Measurements from ENCODE around the gene ABR.

ABR gene

GRCh38 chr17:1010586-1010985 lies 169.2 kb downstream of the ABR start:
- H3K4me1 ChIP-seq (ENCODE audit: insufficient read depth, low read length) = no peaks in the 10 kb centered on the region
- H3K36me3 ChIP-seq (ENCODE audit: insufficient read depth, low read length) = no peaks in the 10 kb centered on the region
- H3K9ac ChIP-seq (ENCODE audit: low read depth, low read length) = no peak overlapping the region
- H3K9me3 ChIP-seq (ENCODE audit: control insufficient read depth, insufficient read depth, low read length) = no peaks in the 10 kb centered on the region

DNA sequence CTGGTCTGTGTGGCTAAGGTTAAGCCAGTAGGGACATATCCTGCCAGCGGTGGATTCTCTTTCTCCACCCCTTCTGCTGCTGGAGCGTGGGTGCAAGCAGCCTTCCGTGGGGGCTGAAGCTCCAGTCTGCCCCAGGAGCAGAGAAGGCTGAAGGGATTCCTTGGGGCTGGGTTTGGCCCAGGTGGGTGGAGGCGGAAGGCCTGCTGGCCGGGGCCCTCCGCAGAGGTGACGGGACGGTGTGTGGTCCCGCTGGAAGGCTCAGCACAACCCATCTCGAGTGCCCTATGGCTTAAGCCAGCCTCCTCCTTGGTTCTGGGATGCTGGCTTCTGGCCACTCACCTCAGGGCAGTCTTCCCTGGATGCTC lies 169.7 kb downstream of the ABR start:
- Histone ChIP-seq H3K36me3 (ENCODE audit: insufficient read depth, low read length) (no peaks in the 10 kb centered on the region), H3K9ac (ENCODE audit: low read depth, low read length) (no peak overlapping the region), H3K9me3 (ENCODE audit: control insufficient read depth, insufficient read depth, low read length) (no peaks in the 10 kb centered on the region), H3K4me1 (ENCODE audit: insufficient read depth, low read length) (no peaks in the 10 kb centered on the region)

GRCh38 chr17:1009229-1010085 lies 170.3 kb downstream of the ABR start:
- Histone ChIP-seq H3K9me3 (ENCODE audit: control insufficient read depth, insufficient read depth, low read length) (no peaks in the 10 kb centered on the region), H3K4me1 (ENCODE audit: insufficient read depth, low read length) (no peaks in the 10 kb centered on the region), H3K36me3 (ENCODE audit: insufficient read depth, low read length) (no peaks in the 10 kb centered on the region), H3K9ac (ENCODE audit: low read depth, low read length) (no peak overlapping the region)

GRCh38 chr17:1008008-1008761 lies 171.6 kb downstream of the ABR start:
- no peaks in the 10 kb centered on the region for H3K4me1 ChIP-seq (ENCODE audit: insufficient read depth, low read length)
- no peaks in the 10 kb centered on the region for H3K9me3 ChIP-seq (ENCODE audit: control insufficient read depth, insufficient read depth, low read length)
- no peaks in the 10 kb centered on the region for H3K36me3 ChIP-seq (ENCODE audit: insufficient read depth, low read length)
- H3K9ac ChIP-seq (ENCODE audit: low read depth, low read length) = no peak overlapping the region

- Histone ChIP-seq H3K4me1 (ENCODE audit: insufficient read depth, low read length) (no peaks in the 10 kb centered on the region), H3K36me3 (ENCODE audit: insufficient read depth, low read length) (no peaks in the 10 kb centered on the region), H3K9me3 (ENCODE audit: control insufficient read depth, insufficient read depth, low read length) (no peaks in the 10 kb centered on the region), H3K9ac (ENCODE audit: low read depth, low read length) (no peak overlapping the region)
Measured at GRCh38 chr17:1007310-1008007, 172.3 kb downstream of the ABR start.

GRCh38 chr17:1006054-1006453 lies 173.7 kb downstream of the ABR start:
- H3K9me3 ChIP-seq (ENCODE audit: control insufficient read depth, insufficient read depth, low read length) = no peaks in the 10 kb centered on the region
- no peaks in the 10 kb centered on the region for H3K36me3 ChIP-seq (ENCODE audit: insufficient read depth, low read length)
- H3K9ac ChIP-seq (ENCODE audit: low read depth, low read length) = no peak overlapping the region
- H3K4me1 ChIP-seq (ENCODE audit: insufficient read depth, low read length) = no peaks in the 10 kb centered on the region

GRCh38 chr17:1005361-1005946 lies 174.3 kb downstream of the ABR start:
- no peaks in the 10 kb centered on the region for H3K9me3 ChIP-seq (ENCODE audit: control insufficient read depth, insufficient read depth, low read length)
- 0 out of 2 replicates have a peak, but pooled peaks cover 2% of the 10 kb centered on the region for H3K36me3 ChIP-seq (ENCODE audit: insufficient read depth, low read length)
- no peaks in the 10 kb centered on the region for H3K4me1 ChIP-seq (ENCODE audit: insufficient read depth, low read length)
- H3K9ac ChIP-seq (ENCODE audit: low read depth, low read length) = no peak overlapping the region

DNA sequence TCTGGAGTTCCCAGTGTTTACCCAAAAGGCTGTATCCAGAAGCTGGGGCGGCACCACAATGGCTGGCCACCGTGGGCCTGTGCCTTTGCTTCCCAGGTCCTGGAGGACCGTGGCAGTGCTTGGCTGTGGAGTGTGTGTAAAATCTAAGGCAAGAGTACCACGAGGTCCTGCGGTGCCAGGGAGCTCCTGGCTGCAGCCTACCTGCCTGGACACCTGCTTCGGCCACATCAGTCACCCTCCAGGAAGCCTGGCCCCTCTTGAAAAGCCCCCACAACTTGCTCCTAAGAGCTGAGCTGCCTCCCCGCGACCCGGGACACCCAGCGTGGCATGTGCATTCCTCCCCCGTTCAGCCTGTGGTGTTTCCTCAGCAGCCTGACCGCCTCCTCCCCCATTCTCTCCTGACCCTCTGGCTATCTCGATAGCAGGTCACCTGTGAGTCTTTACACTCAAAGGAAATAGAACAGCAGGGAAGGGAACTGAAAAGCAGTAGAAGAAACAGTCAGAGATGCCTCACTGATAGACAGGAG lies 174.9 kb downstream of the ABR start:
- Histone ChIP-seq H3K4me1 (ENCODE audit: insufficient read depth, low read length) (no peaks in the 10 kb centered on the region), H3K9ac (ENCODE audit: low read depth, low read length) (no peak overlapping the region), H3K9me3 (ENCODE audit: control insufficient read depth, insufficient read depth, low read length) (no peaks in the 10 kb centered on the region), H3K36me3 (ENCODE audit: insufficient read depth, low read length) (0 out of 2 replicates have a peak, but pooled peaks cover 4% of the 10 kb centered on the region)

DNA sequence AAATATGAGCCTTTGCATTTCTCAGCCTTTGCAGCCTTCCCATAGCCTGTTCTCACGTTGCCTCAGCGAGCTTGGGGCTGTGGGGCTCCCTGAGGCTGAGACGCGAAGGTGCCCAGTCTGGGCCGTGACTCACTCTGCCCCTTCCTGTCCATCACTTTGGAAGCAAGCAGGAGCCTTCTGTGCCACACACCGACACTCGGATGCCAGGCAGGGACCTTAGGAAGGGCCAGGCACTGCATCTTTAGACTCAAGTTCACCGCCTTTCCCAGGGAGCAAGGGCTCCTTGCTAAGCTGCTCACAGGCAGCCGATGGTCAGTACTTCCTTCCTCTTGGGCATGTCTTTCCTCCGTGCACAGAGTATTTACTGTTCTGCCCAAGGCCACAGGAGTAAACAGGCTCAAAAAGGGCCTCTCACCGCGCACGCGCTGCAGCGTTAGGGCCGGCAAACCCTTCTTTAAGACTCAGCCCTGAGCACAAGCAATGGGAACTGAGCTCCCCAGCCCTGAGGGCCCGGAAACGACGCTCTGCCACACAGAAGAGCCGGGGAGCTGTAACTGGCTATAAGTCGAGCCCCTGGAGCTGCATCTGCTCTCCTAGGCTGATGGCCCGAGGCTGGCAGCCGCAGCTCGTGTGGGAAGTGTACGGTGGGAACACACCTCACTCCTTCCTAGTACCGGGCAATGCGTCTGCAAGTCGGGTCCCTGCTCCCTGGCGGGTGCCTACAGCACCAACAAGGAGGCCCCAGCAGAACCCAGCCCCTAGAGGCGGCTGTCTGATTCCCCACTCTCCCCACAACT lies 175.6 kb downstream of the ABR start:
- Histone ChIP-seq H3K9ac (ENCODE audit: low read depth, low read length) (no peak overlapping the region), H3K4me1 (ENCODE audit: insufficient read depth, low read length) (no peaks in the 10 kb centered on the region), H3K36me3 (ENCODE audit: insufficient read depth, low read length) (peaks cover 8% of the 10 kb centered on the region), H3K9me3 (ENCODE audit: control insufficient read depth, insufficient read depth, low read length) (no peaks in the 10 kb centered on the region)

- Histone ChIP-seq H3K4me1 (ENCODE audit: insufficient read depth, low read length) (no peaks in the 10 kb centered on the region), H3K9me3 (ENCODE audit: control insufficient read depth, insufficient read depth, low read length) (no peaks in the 10 kb centered on the region), H3K9ac (ENCODE audit: low read depth, low read length) (no peak overlapping the region), H3K36me3 (ENCODE audit: insufficient read depth, low read length) (peaks cover 8% of the 10 kb centered on the region)
Measured at GRCh38 chr17:1003633-1003971, 176.2 kb downstream of the ABR start.

DNA sequence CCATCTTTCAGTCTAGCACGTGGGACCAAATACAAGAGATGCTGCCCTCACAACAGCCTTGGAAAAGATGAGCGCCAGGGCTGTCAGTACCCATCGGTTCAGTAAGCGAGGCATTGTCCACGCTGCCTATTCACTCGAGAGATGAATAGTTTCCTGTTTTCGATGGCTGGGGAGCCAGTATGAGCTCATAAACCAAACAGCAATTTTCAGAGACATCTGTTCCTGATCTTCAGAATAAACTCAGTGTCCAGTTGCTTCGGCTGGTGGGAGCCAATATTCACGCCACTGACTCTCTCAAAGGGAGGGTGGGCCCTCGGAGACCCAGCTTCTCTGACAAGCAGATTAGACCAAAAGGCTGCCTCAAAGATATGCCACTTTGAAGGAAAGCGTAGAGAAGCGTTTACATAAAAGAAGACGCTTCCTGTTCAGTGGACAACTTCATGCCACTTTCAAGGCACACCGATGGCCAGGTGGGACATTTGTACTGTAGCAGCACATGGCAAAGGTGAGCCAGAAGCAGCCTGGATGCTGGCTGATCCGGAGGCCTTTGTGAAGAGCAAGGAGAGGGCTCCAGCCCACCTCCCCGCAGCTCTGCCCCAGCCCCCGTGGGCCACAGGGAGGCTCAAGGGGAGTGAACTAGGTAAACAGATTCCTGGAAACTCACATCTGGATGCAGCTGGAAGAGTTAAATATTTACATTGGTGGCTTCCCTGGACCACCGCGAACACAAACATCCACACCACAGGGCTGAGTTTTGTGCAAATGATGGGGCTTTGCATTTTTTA lies 176.8 kb downstream of the ABR start:
- H3K4me1 ChIP-seq (ENCODE audit: insufficient read depth, low read length) = no peaks in the 10 kb centered on the region
- no peaks in the 10 kb centered on the region for H3K9me3 ChIP-seq (ENCODE audit: control insufficient read depth, insufficient read depth, low read length)
- H3K9ac ChIP-seq (ENCODE audit: low read depth, low read length) = no peak overlapping the region
- peaks cover 8% of the 10 kb centered on the region for H3K36me3 ChIP-seq (ENCODE audit: insufficient read depth, low read length)

- H3K9ac ChIP-seq (ENCODE audit: low read depth, low read length) = no peak overlapping the region
- no peaks in the 10 kb centered on the region; the same call in 1 of the 2 replicates for H3K4me1 ChIP-seq (ENCODE audit: insufficient read depth, low read length)
- no peaks in the 10 kb centered on the region for H3K9me3 ChIP-seq (ENCODE audit: control insufficient read depth, insufficient read depth, low read length)
- peaks cover 8% of the 10 kb centered on the region for H3K36me3 ChIP-seq (ENCODE audit: insufficient read depth, low read length)
Measured at GRCh38 chr17:1002412-1002753, 177.4 kb downstream of the ABR start.

Measured in ES-I3 (cell line).